ENCODE measurements around the gene KCNMA1.

KCNMA1 gene

DNA sequence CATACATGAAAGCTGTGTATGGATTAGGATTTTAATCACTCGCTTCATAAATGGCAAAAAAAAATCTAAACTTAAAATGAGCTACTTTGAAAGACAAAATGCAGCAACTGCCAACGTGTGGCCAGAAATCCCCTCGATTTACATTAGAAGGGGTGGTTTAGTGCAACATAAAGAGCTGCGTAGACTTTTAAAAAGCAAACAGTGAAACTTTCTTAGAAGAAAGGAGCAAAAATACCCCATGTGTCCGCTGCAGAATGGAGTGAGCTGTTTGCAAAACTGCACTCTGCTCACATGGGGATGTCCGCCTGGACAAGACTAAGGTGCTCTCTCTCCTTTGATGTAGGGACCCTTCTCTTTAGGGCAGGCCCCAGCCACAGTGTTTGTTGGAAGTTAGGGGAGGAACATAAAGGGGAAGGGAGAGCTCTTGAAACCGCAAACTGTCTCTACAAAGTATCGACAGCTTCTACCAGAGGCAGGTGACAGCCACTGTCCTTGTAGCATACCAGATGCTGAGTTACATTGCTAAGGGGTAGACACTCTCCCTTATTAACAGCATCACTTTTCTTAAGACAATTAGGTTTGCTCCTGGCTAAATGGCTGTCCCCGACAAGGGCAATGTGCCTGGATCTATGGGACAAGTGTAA, 528.1 kb downstream of the KCNMA1 start:
- TF ChIP-seq, protein P1, sequence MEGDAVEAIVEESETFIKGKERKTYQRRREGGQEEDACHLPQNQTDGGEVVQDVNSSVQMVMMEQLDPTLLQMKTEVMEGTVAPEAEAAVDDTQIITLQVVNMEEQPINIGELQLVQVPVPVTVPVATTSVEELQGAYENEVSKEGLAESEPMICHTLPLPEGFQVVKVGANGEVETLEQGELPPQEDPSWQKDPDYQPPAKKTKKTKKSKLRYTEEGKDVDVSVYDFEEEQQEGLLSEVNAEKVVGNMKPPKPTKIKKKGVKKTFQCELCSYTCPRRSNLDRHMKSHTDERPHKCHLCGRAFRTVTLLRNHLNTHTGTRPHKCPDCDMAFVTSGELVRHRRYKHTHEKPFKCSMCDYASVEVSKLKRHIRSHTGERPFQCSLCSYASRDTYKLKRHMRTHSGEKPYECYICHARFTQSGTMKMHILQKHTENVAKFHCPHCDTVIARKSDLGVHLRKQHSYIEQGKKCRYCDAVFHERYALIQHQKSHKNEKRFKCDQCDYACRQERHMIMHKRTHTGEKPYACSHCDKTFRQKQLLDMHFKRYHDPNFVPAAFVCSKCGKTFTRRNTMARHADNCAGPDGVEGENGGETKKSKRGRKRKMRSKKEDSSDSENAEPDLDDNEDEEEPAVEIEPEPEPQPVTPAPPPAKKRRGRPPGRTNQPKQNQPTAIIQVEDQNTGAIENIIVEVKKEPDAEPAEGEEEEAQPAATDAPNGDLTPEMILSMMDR (conservative IDR thresholded peaks at IDR 0.05; ENCODE audit: low read depth, low read length): no peak
- H3K4me3 ChIP-seq (ENCODE audit: low read length): no peak overlapping the region
- no peak for DNase-seq (ENCODE audit: low read depth)

DNA sequence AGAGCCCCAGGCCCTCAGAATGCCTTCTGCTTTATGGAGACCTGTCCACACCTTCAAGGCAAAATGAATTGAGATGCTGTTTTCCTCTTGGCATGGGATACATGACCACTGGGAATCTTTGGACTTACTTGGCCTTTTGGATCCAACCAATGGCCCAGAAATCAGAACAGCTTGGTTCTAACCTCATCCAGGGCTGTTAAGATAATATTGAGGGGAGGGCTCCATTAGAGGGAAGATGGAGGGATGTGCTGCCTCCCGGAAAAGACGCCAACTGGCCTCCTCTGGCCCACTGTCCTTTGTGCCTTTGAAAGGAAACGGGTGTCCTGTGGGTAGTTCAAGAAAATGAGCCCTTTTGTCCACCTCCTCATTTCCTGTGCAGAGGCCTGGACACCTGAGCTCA, 530.9 kb downstream of the KCNMA1 start:
- DNase-seq (ENCODE audit: low read depth): no peak
- TF ChIP-seq, protein P1 (conservative IDR thresholded peaks at IDR 0.05; ENCODE audit: low read depth, low read length): no peak
- H3K4me3 ChIP-seq (ENCODE audit: low read length): no peak overlapping the region

DNA sequence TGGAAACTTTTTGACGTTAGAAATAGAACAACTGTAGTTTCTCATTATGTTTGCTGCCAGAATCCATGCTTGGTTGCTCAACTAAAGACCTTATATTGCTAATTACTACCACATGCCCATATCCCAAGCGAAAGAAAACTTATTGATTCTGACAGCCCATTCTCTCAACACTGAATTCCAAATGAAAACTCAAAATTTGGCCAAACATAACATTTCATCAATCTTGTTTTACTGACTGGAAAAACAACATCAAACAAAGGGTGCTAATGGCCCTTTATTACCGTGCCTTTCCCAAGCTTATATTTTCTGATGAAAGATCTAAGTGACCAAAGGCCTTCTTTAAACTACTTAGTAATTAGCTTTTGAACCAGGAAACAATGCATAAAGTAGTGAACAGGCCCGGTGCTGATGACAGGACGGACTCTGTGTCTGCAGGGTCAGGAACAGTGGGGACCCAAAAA, 531.8 kb downstream of the KCNMA1 start:
- peak; percentile 43 for DNase-seq (ENCODE audit: low read depth)
- TF ChIP-seq, protein P1 (conservative IDR thresholded peaks at IDR 0.05; ENCODE audit: low read depth, low read length): no peak
- H3K4me3 ChIP-seq (ENCODE audit: low read length): no peak overlapping the region

DNA sequence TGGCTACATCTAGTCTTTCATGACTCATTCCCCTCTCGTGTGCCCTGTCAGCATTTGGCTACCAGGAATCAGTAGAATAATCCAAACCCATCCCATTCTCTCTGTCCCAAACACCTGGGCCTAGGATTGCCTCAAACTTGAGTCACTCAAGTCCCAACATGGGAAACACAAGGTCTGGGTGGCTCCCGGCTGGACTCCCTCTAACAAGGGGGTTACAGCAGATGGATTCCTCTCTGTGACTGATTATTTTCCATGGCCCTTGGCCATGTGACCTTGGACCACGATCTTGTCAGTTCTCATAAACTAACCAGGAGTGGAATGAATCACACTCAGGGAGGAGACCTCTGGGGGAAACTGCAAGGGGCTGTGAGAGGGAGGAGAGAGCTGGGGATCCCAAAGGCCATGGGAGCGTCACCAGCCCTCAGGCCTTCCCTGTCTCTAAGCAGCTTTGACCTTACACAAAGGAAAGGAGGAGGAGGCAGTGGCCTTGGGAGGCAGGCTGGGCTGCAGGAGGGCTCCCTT, 533.1 kb downstream of the KCNMA1 start:
- no peak overlapping the region for H3K4me3 ChIP-seq (ENCODE audit: low read length)
- TF ChIP-seq, protein P1 (conservative IDR thresholded peaks at IDR 0.05; ENCODE audit: low read depth, low read length): no peak
- no peak for DNase-seq (ENCODE audit: low read depth)

DNA sequence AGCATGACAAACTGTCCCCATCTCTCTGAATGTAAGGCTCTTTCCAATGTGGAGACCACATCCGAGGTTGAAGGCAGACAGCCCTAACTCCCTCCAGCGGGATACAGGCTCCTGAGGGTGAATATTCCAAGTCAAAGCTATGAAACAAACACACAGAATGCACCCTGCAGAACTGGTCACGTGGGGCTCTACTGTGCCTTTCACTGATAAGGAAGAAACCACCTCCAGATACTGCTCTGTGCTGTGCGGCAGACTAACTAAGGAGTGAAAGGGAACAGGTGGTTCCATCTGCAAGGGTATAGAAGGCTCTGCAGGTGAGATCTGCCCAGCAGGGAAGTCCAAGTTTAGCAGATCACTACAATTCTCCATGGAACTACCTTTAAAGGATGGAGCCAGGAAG, 534.4 kb downstream of the KCNMA1 start:
- H3K4me3 ChIP-seq (ENCODE audit: low read length): no peak overlapping the region
- no peak for DNase-seq (ENCODE audit: low read depth)
- TF ChIP-seq, protein P1 (conservative IDR thresholded peaks at IDR 0.05; ENCODE audit: low read depth, low read length): no peak

DNA sequence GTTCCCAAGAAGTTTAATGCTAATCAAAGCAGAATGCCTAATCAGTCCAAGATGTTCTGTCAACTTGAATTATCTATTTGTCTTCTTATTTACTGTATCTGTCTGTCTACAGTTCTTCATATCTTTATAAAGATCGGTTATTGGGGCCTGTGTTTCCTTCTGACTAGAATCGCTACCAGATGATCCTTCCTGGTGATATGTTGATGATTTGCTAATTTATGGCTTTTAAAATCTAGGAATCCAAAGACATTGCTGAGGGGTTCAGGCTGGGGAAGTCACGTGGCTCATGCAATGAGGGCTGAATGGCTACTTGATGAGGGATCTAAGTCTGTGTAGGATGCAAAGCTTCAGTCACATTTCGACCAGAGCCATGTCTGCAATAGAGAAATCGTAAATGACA, 536.3 kb downstream of the KCNMA1 start:
- no peak overlapping the region for H3K4me3 ChIP-seq (ENCODE audit: low read length)
- TF ChIP-seq, protein P1 (conservative IDR thresholded peaks at IDR 0.05; ENCODE audit: low read depth, low read length): no peak
- no peak for DNase-seq (ENCODE audit: low read depth)

DNA sequence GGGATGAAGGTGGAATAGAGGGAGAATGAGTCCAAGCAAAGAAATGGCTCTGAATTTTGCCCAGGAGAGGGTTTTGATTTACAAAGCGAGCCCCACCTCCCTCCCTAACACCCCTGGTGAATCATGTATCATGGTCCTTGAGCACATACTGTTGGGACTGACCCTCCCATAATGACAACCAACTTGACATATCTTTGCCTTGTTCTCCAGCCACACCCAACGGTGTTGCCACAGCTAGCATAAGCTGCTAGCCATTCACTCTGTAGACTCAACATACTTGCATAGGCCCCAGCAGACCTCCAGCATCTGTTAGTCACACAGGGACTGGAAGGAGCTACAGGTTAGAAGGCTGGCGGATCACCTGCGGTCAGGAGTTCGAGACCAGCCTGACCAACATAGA, 538.5 kb downstream of the KCNMA1 start:
- no peak for DNase-seq (ENCODE audit: low read depth)
- no peak overlapping the region for H3K4me3 ChIP-seq (ENCODE audit: low read length)
- TF ChIP-seq, protein P1 (conservative IDR thresholded peaks at IDR 0.05; ENCODE audit: low read depth, low read length): no peak

All from retinal pigment epithelial cell (primary cell).